ENCODE results near the gene PTPRE.
A peak's percentile ranks its signal among the peaks of the same experiment; 100 is the strongest.

The PTPRE gene

DNA sequence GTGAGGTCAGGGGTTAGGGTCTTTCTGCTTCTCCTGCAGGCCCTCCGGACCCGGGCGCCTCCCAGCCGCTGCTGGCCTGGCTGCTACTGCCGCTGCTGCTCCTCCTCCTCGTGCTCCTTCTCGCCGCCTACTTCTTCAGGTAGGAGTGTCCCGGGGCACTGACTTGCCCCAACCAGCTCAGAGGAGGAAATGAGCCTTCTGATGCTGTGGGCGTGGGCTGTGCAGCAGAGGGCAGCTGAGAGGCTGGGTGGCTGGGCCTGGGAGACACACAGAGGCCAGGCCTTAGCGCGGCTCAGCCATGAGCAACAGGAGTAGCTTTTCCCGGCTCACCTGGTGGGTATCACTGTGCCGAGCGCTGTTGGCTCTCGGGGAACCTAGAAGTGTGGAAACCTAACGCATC is 140.4 kb downstream of the PTPRE start:
- peak overlapping the region; percentile 38 for H3K4me3 ChIP-seq (ENCODE audit: low read depth, low read length)
- TF ChIP-seq, protein P1, sequence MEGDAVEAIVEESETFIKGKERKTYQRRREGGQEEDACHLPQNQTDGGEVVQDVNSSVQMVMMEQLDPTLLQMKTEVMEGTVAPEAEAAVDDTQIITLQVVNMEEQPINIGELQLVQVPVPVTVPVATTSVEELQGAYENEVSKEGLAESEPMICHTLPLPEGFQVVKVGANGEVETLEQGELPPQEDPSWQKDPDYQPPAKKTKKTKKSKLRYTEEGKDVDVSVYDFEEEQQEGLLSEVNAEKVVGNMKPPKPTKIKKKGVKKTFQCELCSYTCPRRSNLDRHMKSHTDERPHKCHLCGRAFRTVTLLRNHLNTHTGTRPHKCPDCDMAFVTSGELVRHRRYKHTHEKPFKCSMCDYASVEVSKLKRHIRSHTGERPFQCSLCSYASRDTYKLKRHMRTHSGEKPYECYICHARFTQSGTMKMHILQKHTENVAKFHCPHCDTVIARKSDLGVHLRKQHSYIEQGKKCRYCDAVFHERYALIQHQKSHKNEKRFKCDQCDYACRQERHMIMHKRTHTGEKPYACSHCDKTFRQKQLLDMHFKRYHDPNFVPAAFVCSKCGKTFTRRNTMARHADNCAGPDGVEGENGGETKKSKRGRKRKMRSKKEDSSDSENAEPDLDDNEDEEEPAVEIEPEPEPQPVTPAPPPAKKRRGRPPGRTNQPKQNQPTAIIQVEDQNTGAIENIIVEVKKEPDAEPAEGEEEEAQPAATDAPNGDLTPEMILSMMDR (IDR thresholded peaks at IDR 0.05; ENCODE audit: borderline replicate concordance, insufficient read depth, low read depth, low read length): no peak

DNA sequence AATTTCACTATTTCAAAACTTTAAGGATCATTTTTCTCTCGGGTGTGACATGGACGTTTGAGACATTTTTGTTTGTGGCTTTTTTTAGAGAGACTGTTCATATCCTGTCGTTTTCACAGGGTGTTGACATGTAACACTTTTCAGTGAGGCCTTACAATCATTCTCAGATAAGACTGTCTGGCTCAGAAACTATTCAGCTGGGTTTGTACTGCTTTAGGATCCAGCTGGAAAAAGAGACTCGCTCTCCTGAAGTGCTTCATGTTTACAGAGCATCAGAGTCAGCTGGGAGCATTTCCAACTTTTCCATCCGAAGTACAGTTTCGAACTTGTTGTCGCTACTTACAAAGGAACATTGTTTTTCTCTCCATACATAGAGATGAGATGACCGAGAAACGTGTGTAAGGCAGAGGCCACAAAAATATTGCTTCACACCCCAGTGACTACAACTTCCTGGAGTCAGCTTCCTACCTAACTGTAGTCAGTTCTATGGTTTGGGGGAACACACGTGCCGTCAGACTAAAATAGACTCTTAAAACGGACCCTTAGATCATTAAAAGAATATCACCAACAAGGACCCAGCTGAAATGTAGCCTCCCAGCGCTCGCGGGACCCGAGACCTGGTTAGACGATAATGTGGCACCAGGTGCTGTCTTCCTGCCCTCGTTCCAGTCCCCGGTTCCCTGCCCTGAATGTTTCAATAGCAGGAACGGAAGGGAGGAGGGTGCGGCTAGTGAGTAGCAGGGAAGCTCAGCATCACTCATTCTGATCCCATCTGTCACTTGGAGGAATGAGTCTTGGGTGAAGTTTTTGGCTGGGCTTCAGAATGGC is 141.3 kb downstream of the PTPRE start:
- H3K4me3 ChIP-seq (ENCODE audit: low read depth, low read length): peak overlapping the region; percentile 38
- TF ChIP-seq, protein P1 (IDR thresholded peaks at IDR 0.05; ENCODE audit: borderline replicate concordance, insufficient read depth, low read depth, low read length): no peak

DNA sequence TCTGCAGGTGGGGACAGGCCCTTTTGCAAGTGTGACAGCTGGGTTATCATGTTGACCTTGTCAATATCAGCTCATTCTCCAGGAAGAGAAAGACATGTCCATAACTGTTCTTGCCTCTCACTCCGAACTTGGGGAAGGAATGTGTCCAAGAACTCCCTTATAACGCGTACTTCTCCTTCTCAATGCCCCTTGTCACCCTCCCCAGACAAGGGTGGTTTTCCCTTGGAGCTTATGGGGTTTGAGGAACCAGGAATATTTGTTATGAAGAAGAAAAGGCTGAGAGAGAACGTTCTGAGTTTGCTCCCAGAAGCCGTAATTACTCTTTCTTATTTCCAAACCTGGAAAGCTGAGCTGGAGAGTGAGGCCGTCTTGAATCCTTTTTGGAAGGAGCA is 141.9 kb downstream of the PTPRE start:
- H3K4me3 ChIP-seq (ENCODE audit: low read depth, low read length): no peak overlapping the region
- TF ChIP-seq, protein P1 (IDR thresholded peaks at IDR 0.05; ENCODE audit: borderline replicate concordance, insufficient read depth, low read depth, low read length): no peak

DNA sequence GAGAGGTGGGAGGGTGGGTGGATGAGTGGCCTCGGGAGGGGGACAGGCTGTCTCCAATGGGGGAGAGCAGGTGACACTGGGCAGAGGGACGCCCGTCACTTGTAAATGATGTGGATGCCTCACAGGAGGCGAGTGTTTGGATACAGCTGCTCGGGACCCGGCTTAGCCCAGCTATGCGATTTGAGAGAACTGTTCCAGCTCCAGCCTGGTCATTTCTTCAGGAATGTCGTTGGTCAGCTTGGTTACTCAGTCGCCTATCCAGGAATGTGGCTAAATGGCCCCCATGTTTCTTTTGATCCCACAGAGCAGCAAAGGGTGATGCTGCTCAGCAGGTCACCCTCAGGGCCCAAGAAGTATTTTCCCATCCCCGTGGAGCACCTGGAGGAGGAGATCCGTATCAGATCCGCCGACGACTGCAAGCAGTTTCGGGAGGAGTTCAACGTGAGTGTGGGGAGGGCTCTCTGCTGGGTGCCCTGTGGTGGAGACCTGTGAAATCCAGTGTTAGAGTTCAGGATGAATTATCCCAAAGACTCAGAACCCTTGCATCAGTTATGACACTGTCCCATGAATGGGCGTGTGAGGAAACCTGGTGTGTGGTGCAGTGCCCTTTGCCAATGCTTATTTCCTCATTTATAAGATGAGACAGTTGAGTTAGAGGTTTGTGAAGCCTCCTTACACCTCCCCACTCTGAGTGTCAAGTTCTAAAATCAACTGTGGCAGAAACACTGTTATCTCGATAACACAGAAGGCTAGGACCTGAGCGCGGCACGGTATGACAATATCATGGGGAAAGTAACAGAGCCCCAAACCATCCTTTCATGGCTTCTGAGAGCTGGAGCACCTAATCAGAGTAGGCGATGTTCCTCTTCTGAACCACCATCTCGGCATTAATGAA is 142.6 kb downstream of the PTPRE start:
- H3K4me3 ChIP-seq (ENCODE audit: low read depth, low read length): no peak overlapping the region
- TF ChIP-seq, protein P1 (IDR thresholded peaks at IDR 0.05; ENCODE audit: borderline replicate concordance, insufficient read depth, low read depth, low read length): no peak

DNA sequence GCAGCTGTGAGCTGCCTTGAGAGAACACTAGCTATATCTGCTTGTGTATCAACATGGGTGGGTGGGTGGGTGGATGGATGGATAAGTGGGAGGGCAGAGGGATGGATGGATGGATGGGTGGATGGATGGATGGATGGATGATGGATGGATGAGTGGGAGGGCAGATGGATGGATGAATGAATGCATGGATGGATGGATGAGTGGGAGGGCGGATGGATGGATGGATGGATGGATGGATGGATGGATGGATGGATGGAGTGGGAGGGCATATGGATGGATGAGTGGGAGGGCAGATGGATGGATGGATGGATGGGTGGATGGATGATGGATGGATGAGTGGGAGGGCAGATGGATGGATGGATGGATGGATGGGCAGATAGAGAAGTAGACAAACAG is 143.2 kb downstream of the PTPRE start:
- H3K4me3 ChIP-seq (ENCODE audit: low read depth, low read length): no peak overlapping the region
- TF ChIP-seq, protein P1 (IDR thresholded peaks at IDR 0.05; ENCODE audit: borderline replicate concordance, insufficient read depth, low read depth, low read length): no peak

DNA sequence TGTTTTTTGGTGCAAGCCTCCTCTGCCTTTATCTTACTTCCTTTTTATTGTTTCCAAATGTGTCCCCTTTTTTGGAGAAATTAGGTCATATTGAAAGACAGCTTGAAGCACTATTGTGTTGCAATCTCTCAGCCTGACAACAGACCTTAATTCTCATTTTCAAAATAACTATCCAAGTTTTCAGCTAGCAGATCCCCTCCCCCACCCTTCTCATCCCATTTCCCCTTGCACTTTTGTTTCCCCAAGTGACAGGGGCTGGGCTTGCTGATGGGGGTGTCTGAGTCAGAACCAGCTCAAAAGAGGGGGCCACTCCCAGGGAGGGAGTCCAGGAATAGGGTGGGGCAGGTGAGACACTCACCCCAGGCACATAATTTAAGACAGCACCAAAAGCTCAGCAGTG is 144.0 kb downstream of the PTPRE start:
- TF ChIP-seq, protein P1 (IDR thresholded peaks at IDR 0.05; ENCODE audit: borderline replicate concordance, insufficient read depth, low read depth, low read length): no peak
- no peak overlapping the region for H3K4me3 ChIP-seq (ENCODE audit: low read depth, low read length)

Data from GM12875 (cell line).